Raji (cell line): ENCODE measurements around the gene SLC22A9.

Source experiments
- POLR2A ChIP-seq: IDR thresholded peaks from 2 replicates; pipeline ENCODE4 v1.6.1; 2011; ENCODE audit warnings: low read depth, low read length, control low read depth; ENCODE audit not compliant: insufficient read depth

Gene SLC22A9

DNA sequence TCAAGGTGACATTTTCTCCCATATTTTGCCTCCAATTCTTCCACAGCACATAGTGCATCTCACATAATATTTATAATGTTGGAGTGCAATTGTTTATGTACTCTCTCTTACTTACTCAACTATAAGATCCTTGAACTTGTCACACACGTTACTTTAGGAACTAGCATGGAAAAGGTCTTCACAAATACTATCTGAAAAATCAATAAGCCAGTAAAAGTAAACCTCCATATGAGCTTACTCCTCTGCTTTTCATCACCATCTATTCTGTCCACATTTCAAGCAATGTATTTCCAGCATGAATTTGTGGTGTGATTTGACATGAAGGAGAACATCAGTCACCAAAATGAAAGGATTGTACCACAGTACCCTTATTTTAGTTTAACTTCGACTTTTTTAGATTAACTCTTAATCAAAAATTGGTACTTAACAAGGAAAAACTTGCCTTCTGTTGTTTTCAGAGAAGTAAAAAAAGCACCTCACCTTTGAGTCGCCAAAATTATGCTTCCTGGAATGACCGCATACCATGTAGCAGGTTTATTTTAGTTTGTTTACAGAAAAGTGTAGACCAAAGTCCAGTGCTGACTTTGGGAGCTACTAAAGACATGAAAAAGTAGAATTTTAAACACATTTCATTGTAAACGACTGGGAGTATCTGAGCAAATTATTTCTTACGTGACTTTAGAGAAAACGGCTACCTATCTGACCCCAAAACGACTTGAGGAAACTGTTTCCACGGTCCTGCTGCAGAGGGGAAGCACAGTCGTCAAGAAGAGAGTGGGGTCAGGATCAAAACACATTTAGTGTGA is at the start of gene SLC22A9:
Gene SLC22A9 (plus strand): TSS at position 621 of the 806 bp plus-strand sequence. CDS start 272 bp downstream, outside the sequence.
- no peak for TF ChIP-seq POLR2A

- no peak for TF ChIP-seq POLR2A
Observed at GRCh38 chr11:63321723-63322122, 47.9 kb upstream of the SLC22A9 start.

DNA sequence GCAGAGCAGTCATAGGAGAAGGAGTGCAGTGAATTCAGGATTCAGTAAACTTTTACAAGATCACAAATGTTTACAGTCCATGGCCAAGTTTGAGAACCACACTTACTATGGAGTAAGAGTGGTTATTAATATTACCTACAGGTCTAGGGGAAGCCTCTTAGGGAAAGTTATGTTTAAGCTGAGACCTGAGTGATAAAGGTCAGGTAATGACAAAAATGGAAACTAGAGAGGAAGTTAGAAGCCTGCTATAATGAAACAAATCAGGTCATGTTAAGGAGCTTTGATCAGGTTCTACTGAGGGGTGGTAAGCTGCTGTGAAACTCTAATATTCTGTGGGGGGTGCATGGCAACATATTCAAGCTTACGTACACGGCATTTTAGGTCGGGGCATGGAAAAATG is 32.5 kb upstream of the SLC22A9 start:
- no peak for TF ChIP-seq POLR2A

GRCh38 chr11:63343130-63343529 is 26.5 kb upstream of the SLC22A9 start:
- no peak for TF ChIP-seq POLR2A

DNA sequence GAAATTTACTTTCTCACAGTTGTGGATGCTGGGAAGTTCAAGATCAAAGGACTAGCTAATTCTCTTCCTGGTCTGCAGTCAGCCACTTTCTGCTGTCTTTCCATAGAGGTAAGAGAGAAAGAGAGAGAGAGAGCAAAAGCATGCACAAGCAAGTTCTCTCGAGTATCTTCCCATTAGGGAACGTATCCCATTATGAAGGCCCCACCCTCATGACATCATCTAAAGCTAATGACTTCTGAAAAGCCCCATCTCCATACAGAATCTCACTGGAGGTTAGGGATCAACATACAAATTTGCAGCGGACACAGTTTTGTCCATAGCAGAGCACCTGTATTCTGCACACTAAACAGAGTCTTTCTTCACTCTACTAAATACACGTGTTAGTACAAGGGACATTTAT is 17.4 kb upstream of the SLC22A9 start:
- TF ChIP-seq POLR2A: no peak

GRCh38 chr11:63362196-63362793 is 7.3 kb upstream of the SLC22A9 start:
- no peak for TF ChIP-seq POLR2A

GRCh38 chr11:63369971-63370588 is 495 bp downstream of the SLC22A9 start:
- no peak for TF ChIP-seq POLR2A

DNA sequence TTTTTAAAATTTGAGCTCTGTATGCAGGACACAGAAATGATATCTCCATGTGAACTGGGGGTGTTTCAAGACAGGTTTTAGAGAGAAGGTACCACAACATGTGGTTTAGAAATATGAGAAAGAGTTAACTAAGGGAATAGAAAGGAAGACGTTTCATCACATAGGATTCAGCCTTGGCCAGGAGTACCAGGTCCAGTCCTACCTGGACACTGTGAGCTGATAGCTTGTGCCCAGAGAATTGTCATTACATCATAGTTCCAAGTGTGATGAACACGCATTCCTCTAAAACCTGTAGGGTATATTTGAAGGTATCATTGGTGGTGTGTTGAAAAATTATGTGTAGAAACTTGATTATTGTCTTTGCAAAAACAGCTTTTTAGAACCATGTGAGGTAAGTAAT is 1.8 kb downstream of the SLC22A9 start:
- TF ChIP-seq POLR2A: no peak

DNA sequence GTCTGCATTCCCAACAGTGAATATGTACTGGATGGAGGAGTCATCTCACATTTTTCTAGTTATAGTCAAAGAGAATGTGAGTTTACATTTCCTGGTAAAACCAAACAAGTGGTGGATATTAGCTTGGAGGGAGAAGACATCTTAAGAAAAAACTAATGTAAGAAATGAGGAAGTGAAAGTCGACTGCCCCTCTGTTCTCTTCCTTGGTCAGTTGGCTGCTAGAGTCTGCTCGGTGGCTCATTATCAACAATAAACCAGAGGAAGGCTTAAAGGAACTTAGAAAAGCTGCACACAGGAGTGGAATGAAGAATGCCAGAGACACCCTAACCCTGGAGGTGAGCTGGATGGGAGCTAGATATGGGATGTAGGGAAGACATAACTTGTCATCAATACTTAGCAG is 5.8 kb downstream of the SLC22A9 start:
- no peak for TF ChIP-seq POLR2A

GRCh38 chr11:63380130-63380529 is 10.5 kb downstream of the SLC22A9 start:
- no peak for TF ChIP-seq POLR2A

GRCh38 chr11:63395697-63396096 is 26.1 kb downstream of the SLC22A9 start:
- TF ChIP-seq POLR2A: no peak

GRCh38 chr11:63404161-63404935 is 34.8 kb downstream of the SLC22A9 start:
- no peak for TF ChIP-seq POLR2A

DNA sequence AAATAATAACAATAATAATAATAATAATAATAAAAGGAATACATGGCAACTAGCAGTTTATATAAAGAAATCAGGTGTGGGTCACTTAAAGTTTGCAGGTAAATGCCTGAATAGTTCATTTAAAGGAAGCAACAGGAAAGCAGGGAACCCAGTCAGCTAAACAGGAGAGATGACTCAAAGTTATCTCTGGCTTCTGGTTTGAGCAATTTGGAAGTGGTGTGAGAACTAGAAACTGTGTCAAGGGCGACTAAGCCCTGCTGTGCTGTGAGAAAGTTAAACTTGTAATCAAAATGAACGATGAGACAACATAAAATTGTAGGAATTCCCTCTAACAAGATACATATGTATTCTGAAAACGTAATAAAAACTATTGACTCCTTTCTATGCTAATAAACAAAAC is 35.5 kb downstream of the SLC22A9 start:
- TF ChIP-seq POLR2A: no peak

- TF ChIP-seq POLR2A: no peak
Observed at GRCh38 chr11:63406458-63406857, 36.9 kb downstream of the SLC22A9 start.

GRCh38 chr11:63417174-63417852 is 47.7 kb downstream of the SLC22A9 start:
- TF ChIP-seq POLR2A: no peak
